ENCODE data around the gene DYNLT4.

- TF ChIP-seq TARDBP (IDR thresholded peaks at IDR 0.05) (no peak), HDGF (IDR thresholded peaks at IDR 0.05; ENCODE audit: borderline replicate concordance) (no peak), ELF4 (IDR thresholded peaks at IDR 0.05) (no peak), FOXM1 (IDR thresholded peaks at IDR 0.05; ENCODE audit: borderline replicate concordance) (no peak), ARNT (IDR thresholded peaks at IDR 0.05) (no peak), BHLHE40 (IDR thresholded peaks at IDR 0.05; ENCODE audit: borderline replicate concordance) (no peak), SP1 (IDR thresholded peaks at IDR 0.05) (no peak), FOXK2 (IDR thresholded peaks at IDR 0.05) (no peak), ZNF384 (IDR thresholded peaks at IDR 0.05) (no peak)
These were observed 987 bp downstream of the DYNLT4 start for GRCh38 chr1:44806025-44806703.

All from HEK293T (cell line).